Ishikawa (cell line): ENCODE data around the gene GADL1.

Experiments
- ZBTB7A ChIP-seq: IDR thresholded peaks from 2 replicates; pipeline ENCODE4 v1.6.1; 2012; ENCODE audit warnings: low read depth
- TF ChIP-seq, protein P1 (sequence below): IDR thresholded peaks from 2 replicates; pipeline ENCODE4 v1.6.1; 2012
- TF ChIP-seq, protein P2 (sequence below): IDR thresholded peaks from 2 replicates; pipeline ENCODE4 v1.6.1; 2012; ENCODE audit warnings: low read depth, mild to moderate bottlenecking

DNA sequence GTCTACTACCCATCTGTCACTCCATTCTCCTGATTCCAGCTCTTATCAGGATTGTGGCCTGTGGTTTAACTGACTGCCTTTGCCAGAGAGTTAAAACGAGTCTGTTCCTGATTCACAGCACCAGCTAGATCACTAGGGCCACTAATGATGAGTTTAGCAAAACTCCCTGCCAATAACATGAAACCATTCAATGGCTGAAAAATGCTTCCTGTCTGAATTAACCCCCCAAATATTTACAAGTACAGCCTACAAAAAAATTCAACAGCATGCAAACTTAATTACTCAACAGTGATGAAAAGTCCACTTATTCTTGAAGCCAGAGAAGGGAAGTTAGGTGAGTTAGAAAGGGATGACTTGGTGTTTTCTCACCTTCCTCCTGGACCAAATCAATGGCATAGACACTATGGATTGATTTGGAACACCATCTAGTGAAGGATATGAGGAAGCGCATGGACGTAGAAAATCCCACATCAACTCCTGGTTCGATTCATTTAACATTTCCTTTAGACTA lies 146.6 kb downstream of the GADL1 start:
- TF ChIP-seq, protein P1, sequence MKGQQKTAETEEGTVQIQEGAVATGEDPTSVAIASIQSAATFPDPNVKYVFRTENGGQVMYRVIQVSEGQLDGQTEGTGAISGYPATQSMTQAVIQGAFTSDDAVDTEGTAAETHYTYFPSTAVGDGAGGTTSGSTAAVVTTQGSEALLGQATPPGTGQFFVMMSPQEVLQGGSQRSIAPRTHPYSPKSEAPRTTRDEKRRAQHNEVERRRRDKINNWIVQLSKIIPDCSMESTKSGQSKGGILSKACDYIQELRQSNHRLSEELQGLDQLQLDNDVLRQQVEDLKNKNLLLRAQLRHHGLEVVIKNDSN, result no peak
- TF ChIP-seq, protein P2, sequence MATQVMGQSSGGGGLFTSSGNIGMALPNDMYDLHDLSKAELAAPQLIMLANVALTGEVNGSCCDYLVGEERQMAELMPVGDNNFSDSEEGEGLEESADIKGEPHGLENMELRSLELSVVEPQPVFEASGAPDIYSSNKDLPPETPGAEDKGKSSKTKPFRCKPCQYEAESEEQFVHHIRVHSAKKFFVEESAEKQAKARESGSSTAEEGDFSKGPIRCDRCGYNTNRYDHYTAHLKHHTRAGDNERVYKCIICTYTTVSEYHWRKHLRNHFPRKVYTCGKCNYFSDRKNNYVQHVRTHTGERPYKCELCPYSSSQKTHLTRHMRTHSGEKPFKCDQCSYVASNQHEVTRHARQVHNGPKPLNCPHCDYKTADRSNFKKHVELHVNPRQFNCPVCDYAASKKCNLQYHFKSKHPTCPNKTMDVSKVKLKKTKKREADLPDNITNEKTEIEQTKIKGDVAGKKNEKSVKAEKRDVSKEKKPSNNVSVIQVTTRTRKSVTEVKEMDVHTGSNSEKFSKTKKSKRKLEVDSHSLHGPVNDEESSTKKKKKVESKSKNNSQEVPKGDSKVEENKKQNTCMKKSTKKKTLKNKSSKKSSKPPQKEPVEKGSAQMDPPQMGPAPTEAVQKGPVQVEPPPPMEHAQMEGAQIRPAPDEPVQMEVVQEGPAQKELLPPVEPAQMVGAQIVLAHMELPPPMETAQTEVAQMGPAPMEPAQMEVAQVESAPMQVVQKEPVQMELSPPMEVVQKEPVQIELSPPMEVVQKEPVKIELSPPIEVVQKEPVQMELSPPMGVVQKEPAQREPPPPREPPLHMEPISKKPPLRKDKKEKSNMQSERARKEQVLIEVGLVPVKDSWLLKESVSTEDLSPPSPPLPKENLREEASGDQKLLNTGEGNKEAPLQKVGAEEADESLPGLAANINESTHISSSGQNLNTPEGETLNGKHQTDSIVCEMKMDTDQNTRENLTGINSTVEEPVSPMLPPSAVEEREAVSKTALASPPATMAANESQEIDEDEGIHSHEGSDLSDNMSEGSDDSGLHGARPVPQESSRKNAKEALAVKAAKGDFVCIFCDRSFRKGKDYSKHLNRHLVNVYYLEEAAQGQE, result no peak
- TF ChIP-seq ZBTB7A, result no peak
